Measurements from ENCODE around the gene TCERG1L.

Gene TCERG1L

GRCh38 chr10:131242007-131242406 is 69.5 kb downstream of the TCERG1L start:
- peak; percentile 40; the same call in 1 of the 2 replicates for TF ChIP-seq NFIC (IDR thresholded peaks at IDR 0.05)
- TF ChIP-seq RAD21 (IDR thresholded peaks at IDR 0.05; ENCODE audit: low read depth), result peak; percentile 21; the same call in 1 of the 2 replicates
- no peak for TF ChIP-seq CEBPB (IDR thresholded peaks at IDR 0.05)

GRCh38 chr10:131240691-131241090 is 70.8 kb downstream of the TCERG1L start:
- TF ChIP-seq EGR1 (IDR thresholded peaks at IDR 0.05) (no peak), MAX (IDR thresholded peaks at IDR 0.05) (no peak), RAD21 (IDR thresholded peaks at IDR 0.05; ENCODE audit: low read depth) (no peak), CREB1 (IDR thresholded peaks at IDR 0.05; ENCODE audit: low read depth) (no peak), TAF1 (IDR thresholded peaks at IDR 0.05; ENCODE audit: low read depth) (no peak), NFIC (IDR thresholded peaks at IDR 0.05) (no peak), CEBPB (IDR thresholded peaks at IDR 0.05) (no peak), FOXM1 (IDR thresholded peaks at IDR 0.05; ENCODE audit: borderline replicate concordance, low read depth) (no peak), USF1 (IDR thresholded peaks at IDR 0.05) (no peak)

- TF ChIP-seq EP300 (IDR thresholded peaks at IDR 0.05; ENCODE audit: borderline replicate concordance) (no peak), FOXM1 (IDR thresholded peaks at IDR 0.05; ENCODE audit: borderline replicate concordance, low read depth) (no peak), CREB1 (IDR thresholded peaks at IDR 0.05; ENCODE audit: low read depth) (no peak), TCF12 (IDR thresholded peaks at IDR 0.05; ENCODE audit: low read depth) (no peak), NFIC (IDR thresholded peaks at IDR 0.05) (no peak), YY1 (IDR thresholded peaks at IDR 0.05; ENCODE audit: low read depth) (no peak), EGR1 (IDR thresholded peaks at IDR 0.05) (no peak), MAX (IDR thresholded peaks at IDR 0.05) (no peak), REST (IDR thresholded peaks at IDR 0.05; ENCODE audit: low read depth) (no peak), TAF1 (IDR thresholded peaks at IDR 0.05; ENCODE audit: low read depth) (no peak), TEAD4 (IDR thresholded peaks at IDR 0.05) (no peak), CEBPB (IDR thresholded peaks at IDR 0.05) (no peak), RAD21 (IDR thresholded peaks at IDR 0.05; ENCODE audit: low read depth) (no peak), ZBTB7A (IDR thresholded peaks at IDR 0.05; ENCODE audit: low read depth) (no peak), USF1 (IDR thresholded peaks at IDR 0.05) (no peak)
Measured at GRCh38 chr10:131239926-131240325, 71.6 kb downstream of the TCERG1L start.

- no peak for TF ChIP-seq EGR1 (IDR thresholded peaks at IDR 0.05)
- no peak for TF ChIP-seq RAD21 (IDR thresholded peaks at IDR 0.05; ENCODE audit: low read depth)
- no peak for TF ChIP-seq FOXM1 (IDR thresholded peaks at IDR 0.05; ENCODE audit: borderline replicate concordance, low read depth)
- no peak for TF ChIP-seq TAF1 (IDR thresholded peaks at IDR 0.05; ENCODE audit: low read depth)
- TF ChIP-seq TEAD4 (IDR thresholded peaks at IDR 0.05), result no peak
- no peak for TF ChIP-seq NFIC (IDR thresholded peaks at IDR 0.05)
- TF ChIP-seq EP300 (IDR thresholded peaks at IDR 0.05; ENCODE audit: borderline replicate concordance), result no peak
- no peak for TF ChIP-seq USF1 (IDR thresholded peaks at IDR 0.05)
Measured at GRCh38 chr10:131239450-131239849, 72.1 kb downstream of the TCERG1L start.

GRCh38 chr10:131238669-131239280 is 72.7 kb downstream of the TCERG1L start:
- TF ChIP-seq MAX (IDR thresholded peaks at IDR 0.05) (no peak), TCF12 (IDR thresholded peaks at IDR 0.05; ENCODE audit: low read depth) (no peak), RAD21 (IDR thresholded peaks at IDR 0.05; ENCODE audit: low read depth) (no peak), FOXM1 (IDR thresholded peaks at IDR 0.05; ENCODE audit: borderline replicate concordance, low read depth) (no peak), CREB1 (IDR thresholded peaks at IDR 0.05; ENCODE audit: low read depth) (no peak), REST (IDR thresholded peaks at IDR 0.05; ENCODE audit: low read depth) (no peak)
